SKM-1 (cell line): ENCODE results near the gene IPCEF1.
"Not testable (repeated sequence)": the region's sequence is repeated elsewhere in the genome, so short reads cannot be mapped to it uniquely, and the experiment has no call there.

ENCODE experiments used
- DNase-seq: peaks from one replicate; lab custom pipeline; 2025; ENCODE audit not compliant: unreplicated experiment; lab: John Stamatoyannopoulos, UW

Gene IPCEF1

DNA sequence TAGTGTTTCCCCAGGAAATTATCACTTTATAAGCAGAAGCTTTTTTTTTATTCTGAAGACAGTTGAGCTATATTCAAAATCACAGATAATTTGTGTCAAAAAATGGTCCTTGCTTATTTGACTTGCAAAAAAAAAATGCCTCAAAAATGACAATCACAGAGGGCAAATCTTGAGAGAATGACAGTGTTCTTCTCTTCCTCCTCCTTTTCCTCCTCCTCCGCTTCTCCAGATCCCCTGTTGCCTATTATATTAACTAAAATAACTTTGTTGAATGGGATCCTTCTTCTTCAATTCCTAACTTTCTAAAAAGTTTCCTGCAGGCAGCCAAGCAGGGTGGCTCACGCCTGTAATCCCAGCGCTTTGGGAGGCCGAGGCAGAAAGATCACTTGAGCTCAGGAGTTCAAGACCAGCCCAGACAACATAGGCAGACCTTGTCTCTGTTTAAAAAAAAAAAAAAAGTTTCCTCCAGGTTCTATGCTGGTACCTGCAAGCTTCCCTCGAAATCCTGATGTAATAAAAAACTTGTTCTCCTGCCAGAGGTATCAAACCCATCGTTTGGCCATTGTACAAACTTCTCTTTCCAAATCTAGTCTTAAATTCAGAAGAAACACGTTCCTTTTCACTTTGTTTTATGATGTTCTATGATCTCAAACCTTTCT is 128.6 kb downstream of the IPCEF1 start:
- DNase-seq, result no peak

DNA sequence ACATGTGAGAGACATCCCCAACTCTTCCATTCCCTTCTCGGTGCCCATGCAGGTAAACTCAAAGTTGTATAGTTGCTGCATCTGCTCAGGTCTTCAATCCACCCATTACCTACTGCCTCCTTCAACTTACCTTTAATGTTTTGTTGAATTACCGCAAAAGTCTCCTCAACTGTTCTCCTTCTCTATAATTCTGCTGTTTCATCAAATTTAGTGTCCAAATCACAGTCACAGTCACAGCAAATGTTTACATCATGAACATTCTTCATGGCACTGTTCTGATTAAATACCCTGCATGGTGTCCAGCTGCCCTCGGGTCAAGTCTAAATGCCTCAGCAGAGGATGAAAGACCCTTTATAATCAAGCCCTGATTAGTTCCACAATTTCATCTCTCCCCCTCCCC is 130.1 kb downstream of the IPCEF1 start:
- DNase-seq, result no peak

DNA sequence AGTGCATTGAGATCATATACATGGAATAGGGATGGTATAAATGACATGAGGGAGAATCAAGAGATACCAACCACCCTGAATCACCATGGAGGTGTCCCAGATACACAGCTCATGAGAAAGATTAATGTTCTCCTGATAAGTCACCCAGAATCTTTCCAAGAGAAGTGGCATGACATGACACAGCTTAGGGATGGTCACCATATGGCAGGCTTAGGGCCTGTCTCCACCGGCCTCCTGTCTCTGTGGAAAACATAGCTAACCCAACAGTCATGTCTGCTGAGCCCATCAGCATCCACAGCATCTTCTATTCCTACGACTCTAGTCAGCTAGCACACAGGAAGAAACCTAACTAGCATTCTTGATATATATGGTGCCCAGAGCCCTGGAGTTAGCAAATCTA is 133.3 kb downstream of the IPCEF1 start:
- DNase-seq, result no peak

DNA sequence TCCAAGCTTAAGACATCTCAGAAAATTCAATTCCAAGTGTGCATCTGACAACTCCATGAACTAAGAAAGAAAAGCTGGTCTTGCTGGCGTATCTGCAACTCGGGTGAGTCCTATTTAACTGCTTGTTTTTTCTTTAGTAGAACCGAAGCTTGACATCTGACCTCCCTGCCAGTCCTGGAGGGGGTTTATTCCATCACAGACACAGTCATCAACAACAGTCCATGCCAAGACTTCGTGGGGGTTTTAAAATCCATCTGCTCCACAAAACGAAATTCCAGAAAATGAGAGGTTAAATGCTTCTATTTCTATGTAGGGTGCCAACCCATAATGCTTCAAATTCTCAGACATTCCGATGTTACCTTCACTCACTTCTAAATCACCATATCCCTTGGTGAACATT is 133.9 kb downstream of the IPCEF1 start:
- DNase-seq, result no peak

GRCh38 chr6:154219250-154219649 is 137.4 kb downstream of the IPCEF1 start:
- DNase-seq, result no peak

- DNase-seq, result no peak
These were observed 137.8 kb downstream of the IPCEF1 start for GRCh38 chr6:154218787-154219186.

- no peak for DNase-seq
These were observed 138.3 kb downstream of the IPCEF1 start for GRCh38 chr6:154218301-154218700.

DNA sequence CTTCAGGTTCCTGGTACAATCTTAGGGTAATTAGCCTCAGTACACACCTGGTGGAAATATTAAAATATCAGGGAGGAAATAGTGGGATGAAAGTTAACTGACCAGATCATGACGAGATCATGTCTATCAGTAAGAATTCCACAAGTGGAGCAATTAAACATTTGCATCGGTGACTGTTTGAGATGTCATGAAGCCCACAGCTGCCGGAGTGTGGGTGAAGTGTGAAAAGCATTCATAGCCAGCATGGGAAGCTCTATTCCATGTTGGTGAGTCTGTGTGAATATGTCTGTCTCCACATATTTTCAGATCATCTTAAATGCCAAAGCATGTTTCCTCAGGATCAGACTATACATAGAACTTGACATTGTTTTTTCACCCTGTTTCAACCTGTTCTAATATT is 142.8 kb downstream of the IPCEF1 start:
- no peak for DNase-seq

- no peak for DNase-seq
These were observed 145.9 kb downstream of the IPCEF1 start for GRCh38 chr6:154210678-154211077.

- DNase-seq, result no peak
These were observed 147.0 kb downstream of the IPCEF1 start for GRCh38 chr6:154209555-154209954.

GRCh38 chr6:154206996-154207395 is 149.6 kb downstream of the IPCEF1 start:
- no peak for DNase-seq

- DNase-seq, result no peak
These were observed 150.5 kb downstream of the IPCEF1 start for GRCh38 chr6:154206141-154206540.

DNA sequence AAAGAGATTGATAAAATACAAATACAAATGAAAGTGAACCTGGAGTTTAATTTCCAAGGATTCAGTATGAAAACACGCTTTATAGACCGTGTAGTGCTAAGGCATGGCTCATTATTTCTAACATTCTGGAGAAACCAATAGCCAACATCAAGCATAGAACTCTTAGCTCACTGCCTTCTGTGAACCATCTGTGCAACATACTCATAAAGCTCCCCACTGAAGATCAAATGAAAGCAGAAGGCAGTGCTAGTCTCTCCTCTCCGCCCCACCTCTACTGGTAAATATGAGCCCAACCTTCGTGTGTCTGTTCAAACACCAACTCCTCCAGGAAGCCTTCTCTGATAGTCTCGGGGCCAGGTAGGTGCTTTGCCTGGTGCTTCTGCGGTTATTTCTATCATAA is 153.6 kb downstream of the IPCEF1 start:
- DNase-seq, result no peak

- peak; percentile 27 for DNase-seq
These were observed 154.3 kb downstream of the IPCEF1 start for GRCh38 chr6:154202339-154202738.

- not testable (repeated sequence) for DNase-seq
These were observed 154.9 kb downstream of the IPCEF1 start for GRCh38 chr6:154201688-154202087.

DNA sequence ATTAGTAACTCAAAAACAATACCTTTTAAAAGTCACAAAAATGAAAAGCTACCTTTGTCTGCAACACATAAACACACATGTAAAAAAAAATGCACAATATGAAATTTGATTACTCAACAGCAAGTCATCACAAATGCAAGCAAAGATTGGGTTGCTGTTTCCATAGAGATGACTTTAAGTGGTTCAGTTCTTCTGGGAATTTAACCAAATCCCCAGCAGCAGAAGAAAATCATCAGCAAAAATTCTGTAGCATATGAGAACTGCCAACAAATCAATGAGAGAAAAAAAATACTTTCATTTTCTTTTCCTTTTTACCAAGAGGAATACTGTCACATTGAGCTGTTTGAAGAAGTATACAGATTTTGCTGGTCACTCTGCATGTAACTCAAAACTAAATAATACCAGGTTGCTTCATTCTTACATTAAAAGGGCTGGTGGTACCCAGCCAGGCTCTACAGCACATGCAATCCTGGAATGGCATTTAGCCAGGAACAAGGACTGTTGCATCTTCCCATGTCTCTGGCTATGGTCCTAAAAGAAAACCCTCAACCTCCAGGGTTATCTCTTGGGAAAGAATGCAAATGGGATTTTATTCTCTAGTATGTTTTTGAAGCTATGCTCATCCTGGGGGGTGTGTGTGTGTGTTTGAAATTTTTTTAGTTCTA is 159.3 kb downstream of the IPCEF1 start:
- DNase-seq, result no peak

DNA sequence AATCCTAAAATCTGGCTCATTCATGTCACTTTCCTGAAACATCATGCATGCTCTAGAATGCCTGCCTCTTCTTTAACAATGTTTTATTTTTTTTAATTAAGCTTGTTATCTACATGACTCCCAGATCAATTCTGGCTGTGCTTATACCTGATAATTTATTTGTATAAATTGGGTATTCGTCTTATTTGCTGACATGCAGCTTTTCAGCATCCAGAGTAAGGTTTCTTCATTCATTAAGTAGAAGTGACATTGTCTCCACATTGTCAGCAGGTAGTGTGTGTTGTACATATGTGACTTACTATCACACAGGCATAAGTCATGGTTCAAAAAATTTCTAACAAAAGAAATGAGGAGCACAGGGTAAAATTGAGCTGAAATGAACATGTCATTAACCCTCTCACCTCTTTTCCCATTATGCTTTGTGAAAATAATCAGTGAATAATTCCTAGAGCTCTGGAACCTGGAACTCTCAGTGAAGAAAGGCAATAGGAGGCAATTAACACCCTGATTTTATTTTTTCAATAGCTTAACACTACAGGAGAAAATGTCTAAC is 160.2 kb downstream of the IPCEF1 start:
- DNase-seq, result no peak

- DNase-seq, result no peak
These were observed 168.9 kb downstream of the IPCEF1 start for GRCh38 chr6:154187714-154188113.

DNA sequence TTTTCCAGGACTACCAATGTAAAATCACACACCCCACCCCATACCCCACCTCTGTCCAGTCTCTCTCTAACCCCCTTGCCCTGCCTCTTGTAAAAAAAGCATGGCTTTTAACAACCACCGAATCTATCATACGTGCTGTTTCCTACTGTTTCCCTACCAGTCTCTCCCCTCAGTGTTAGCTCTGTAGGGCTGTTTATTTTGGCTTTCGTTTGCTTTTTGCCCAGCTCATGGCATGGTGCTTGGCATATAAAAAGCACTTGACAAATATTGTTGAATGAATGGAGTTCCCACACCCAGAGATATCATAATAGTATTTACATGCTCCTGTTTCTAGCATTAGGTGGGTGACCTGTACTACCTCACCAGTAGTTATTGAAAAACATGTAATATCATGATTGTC is 169.4 kb downstream of the IPCEF1 start:
- no peak for DNase-seq

DNA sequence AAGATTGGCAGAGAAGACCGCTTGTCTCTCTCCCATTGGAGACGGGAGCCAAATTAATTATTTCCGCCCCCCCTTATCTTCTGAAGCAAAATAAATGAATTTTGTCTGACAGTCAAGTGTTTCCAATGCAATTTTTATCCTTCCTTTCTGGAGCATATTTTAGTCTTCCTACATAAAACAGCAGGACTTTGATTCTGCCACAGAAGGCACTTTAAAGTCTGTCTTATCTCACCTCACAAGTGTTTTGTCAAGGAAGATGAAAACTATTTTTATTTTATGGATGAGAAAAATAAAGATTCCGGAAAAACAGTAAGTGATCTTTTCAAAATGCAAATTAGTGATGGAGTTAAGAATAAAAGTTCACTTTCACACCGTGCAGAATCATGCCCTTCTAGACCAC is 177.2 kb downstream of the IPCEF1 start:
- no peak for DNase-seq

- DNase-seq, result not testable (repeated sequence)
These were observed 184.2 kb downstream of the IPCEF1 start for GRCh38 chr6:154172393-154172792.

DNA sequence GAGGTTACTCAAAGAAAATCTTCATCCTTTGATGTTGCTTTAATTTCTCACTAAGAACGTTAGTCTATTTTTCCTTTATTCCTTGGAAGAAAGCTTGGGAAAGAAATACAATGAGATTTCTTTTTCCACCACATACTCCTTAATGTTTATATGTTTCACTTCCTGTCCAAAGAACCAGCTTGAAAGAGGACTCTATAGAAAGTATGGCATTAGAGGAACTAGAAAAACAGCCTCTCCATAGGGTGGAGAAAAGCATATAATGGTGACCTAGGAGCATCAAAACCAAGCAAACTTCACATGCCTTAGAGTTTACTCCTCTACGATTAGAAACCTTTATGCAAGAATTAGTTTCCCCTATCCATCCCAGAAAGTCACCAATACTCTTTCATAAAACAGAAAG is 186.5 kb downstream of the IPCEF1 start:
- DNase-seq, result no peak
